GM12864 (cell line): Measurements from ENCODE around the gene KCNMB4.

Experiments
- DNase-seq: peaks from one replicate; pipeline ENCODE4 v3.0.0-alpha.2; 2011; ENCODE audit warnings: low read depth
- H3K4me3 ChIP-seq: 2 replicates; pipeline ENCODE4 v1.5.1; 2011; ENCODE audit warnings: mild to moderate bottlenecking, low read depth, low read length, control low read depth
- CTCF ChIP-seq: IDR thresholded peaks from 2 replicates; pipeline ENCODE4 v1.5.1; 2011; ENCODE audit warnings: low read depth, mild to moderate bottlenecking, moderate library complexity, low read length, control low read depth, inconsistent platforms; ENCODE audit errors: missing control alignments

KCNMB4 gene

GRCh38 chr12:70332236-70332635 is 33.9 kb upstream of the KCNMB4 start:
- no peak overlapping the region for H3K4me3 ChIP-seq
- TF ChIP-seq CTCF, result no peak
- DNase-seq, result no peak

- no peak for TF ChIP-seq CTCF
- no peak for DNase-seq
- H3K4me3 ChIP-seq, result no peak overlapping the region
These were observed 31.3 kb upstream of the KCNMB4 start for GRCh38 chr12:70334742-70335141.

- no peak overlapping the region for H3K4me3 ChIP-seq
- TF ChIP-seq CTCF, result no peak
- DNase-seq, result no peak
These were observed 27.6 kb upstream of the KCNMB4 start for GRCh38 chr12:70338531-70338930.

GRCh38 chr12:70351076-70351475 is 15.0 kb upstream of the KCNMB4 start:
- no peak for DNase-seq
- no peak for TF ChIP-seq CTCF
- no peak overlapping the region for H3K4me3 ChIP-seq

GRCh38 chr12:70353780-70354660 is 12.1 kb upstream of the KCNMB4 start:
- H3K4me3 ChIP-seq, result no peak overlapping the region
- TF ChIP-seq CTCF, result no peak
- DNase-seq, result no peak

GRCh38 chr12:70354787-70355186 is 11.3 kb upstream of the KCNMB4 start:
- H3K4me3 ChIP-seq, result no peak overlapping the region
- TF ChIP-seq CTCF, result no peak
- DNase-seq, result no peak

- H3K4me3 ChIP-seq, result no peak overlapping the region
- no peak for TF ChIP-seq CTCF
- DNase-seq, result no peak
These were observed 10.1 kb upstream of the KCNMB4 start for GRCh38 chr12:70355972-70356371.
